Lower leg skin (tissue), 4 donors: ENCODE measurements around the gene POU4F3. TPM values are rescaled to one million over a fixed set of nuclear protein-coding genes. Genes with fewer than 3 reads are reported as not detected.

Experiments
- DNase-seq, 2 donors: peaks; one replicate each; pipeline ENCODE4 v3.0.0-alpha.2; 2019; ENCODE audit warnings: low spot score in 2 of 2
- H3K4me3 ChIP-seq: fragments of 200-600 bp; sonication (generic); 2 replicates; pipeline ENCODE4 v1.5.1; 2017; ENCODE audit warnings: mild to moderate bottlenecking, low read depth; ENCODE audit not compliant: poor library complexity, severe bottlenecking
- POLR2A ChIP-seq, 2 donors: fragments of 450-650 bp; IDR thresholded peaks; one replicate each; pipeline ENCODE4 v1.6.1; 2016 to 2017; ENCODE audit warnings: antibody characterized with exemption in 2 of 2, mild to moderate bottlenecking in 1 of 2, moderate library complexity in 1 of 2
- WGBS, 2 donors: methylation state at CpG; one replicate each; pipeline ENCODE4 v1.1.5; 2018; 5-methylcytosine and 5-hydroxymethylcytosine counted together
- intact Hi-C: fragments of 100-400 bp; cut with DNase I; formaldehyde crosslinking; loops from one replicate; pipeline ENCODE4 v1.15.0; 2023; ENCODE audit warnings: low total_unique reads
- total RNA-seq, 4 donors: library from RNA; depleted of rRNA; stranded (reverse); fragments of >200 nt; gene quantifications; one replicate each; pipeline ENCODE4 v1.1.0, GENCODE V29; 2016
- TF ChIP-seq, protein P1 (sequence below), 3 donors: fragments of 450-650 bp; IDR thresholded peaks; one replicate each; pipeline ENCODE4 v1.5.1; 2016; ENCODE audit warnings: antibody characterized with exemption in 3 of 3, mild to moderate bottlenecking in 3 of 3, moderate library complexity in 2 of 3

POU4F3 gene
- total RNA-seq, 4 donors from 2014 or later: 0.13 TPM; not detected in 3

- intact Hi-C loops: no loop called here
- WGBS, 2 donors: 41 to 49% methylated on average over 2 of the region's 2 CpGs
- TF ChIP-seq, protein P1, sequence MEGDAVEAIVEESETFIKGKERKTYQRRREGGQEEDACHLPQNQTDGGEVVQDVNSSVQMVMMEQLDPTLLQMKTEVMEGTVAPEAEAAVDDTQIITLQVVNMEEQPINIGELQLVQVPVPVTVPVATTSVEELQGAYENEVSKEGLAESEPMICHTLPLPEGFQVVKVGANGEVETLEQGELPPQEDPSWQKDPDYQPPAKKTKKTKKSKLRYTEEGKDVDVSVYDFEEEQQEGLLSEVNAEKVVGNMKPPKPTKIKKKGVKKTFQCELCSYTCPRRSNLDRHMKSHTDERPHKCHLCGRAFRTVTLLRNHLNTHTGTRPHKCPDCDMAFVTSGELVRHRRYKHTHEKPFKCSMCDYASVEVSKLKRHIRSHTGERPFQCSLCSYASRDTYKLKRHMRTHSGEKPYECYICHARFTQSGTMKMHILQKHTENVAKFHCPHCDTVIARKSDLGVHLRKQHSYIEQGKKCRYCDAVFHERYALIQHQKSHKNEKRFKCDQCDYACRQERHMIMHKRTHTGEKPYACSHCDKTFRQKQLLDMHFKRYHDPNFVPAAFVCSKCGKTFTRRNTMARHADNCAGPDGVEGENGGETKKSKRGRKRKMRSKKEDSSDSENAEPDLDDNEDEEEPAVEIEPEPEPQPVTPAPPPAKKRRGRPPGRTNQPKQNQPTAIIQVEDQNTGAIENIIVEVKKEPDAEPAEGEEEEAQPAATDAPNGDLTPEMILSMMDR (IDR thresholded peaks at IDR 0.05): no peak
- TF ChIP-seq POLR2A (IDR thresholded peaks at IDR 0.05): no peak
- no peak overlapping the region for H3K4me3 ChIP-seq
- DNase-seq: no peak
Measured at GRCh38 chr5:146365618-146366017, 27.0 kb downstream of the POU4F3 start.

GRCh38 chr5:146366904-146367303 is 28.3 kb downstream of the POU4F3 start:
- intact Hi-C loops: no loop called here
- H3K4me3 ChIP-seq: no peak overlapping the region
- 82 to 86% methylated on average over 1 of the region's 1 CpG for WGBS, 2 donors
- DNase-seq: no peak
- TF ChIP-seq, protein P1 (IDR thresholded peaks at IDR 0.05): no peak
- TF ChIP-seq POLR2A (IDR thresholded peaks at IDR 0.05): no peak

- 55 to 72% methylated on average over 2 of the region's 2 CpGs for WGBS, 2 donors
- intact Hi-C loops: no loop called here
- TF ChIP-seq, protein P1 (IDR thresholded peaks at IDR 0.05): no peak
- no peak for TF ChIP-seq POLR2A (IDR thresholded peaks at IDR 0.05)
- no peak overlapping the region for H3K4me3 ChIP-seq
- no peak for DNase-seq
Measured at GRCh38 chr5:146368137-146368536, 29.5 kb downstream of the POU4F3 start.

DNA sequence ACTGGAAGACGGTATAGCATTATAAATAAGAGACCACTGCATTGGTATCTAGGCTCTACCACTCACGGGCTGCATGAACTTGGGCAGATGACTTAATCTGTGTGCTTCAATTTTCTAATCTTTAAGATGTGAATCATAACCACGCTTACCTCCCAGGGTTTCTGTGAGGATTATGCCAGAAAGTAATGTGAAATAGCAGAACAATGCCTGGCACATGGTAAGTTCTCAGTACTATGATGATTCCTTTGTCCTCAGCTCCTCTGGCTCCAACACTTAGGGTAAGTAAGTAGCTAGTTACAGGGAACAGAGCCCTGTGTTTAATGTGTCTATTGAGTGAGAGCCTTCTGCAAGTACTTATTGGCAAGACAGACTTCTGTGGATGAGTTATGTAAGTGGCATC is 31.1 kb downstream of the POU4F3 start:
- H3K4me3 ChIP-seq: no peak overlapping the region
- TF ChIP-seq POLR2A (IDR thresholded peaks at IDR 0.05): no peak
- intact Hi-C loops: no loop called here
- no peak for DNase-seq
- 78 to 83% methylated on average over 3 of the region's 3 CpGs for WGBS, 2 donors

GRCh38 chr5:146376821-146377220 is 38.2 kb downstream of the POU4F3 start:
- H3K4me3 ChIP-seq: no peak overlapping the region
- intact Hi-C loops: no loop called here
- no peak for DNase-seq
- 70 to 85% methylated on average over 2 of the region's 2 CpGs for WGBS, 2 donors
- TF ChIP-seq, protein P1 (IDR thresholded peaks at IDR 0.05): no peak
- no peak for TF ChIP-seq POLR2A (IDR thresholded peaks at IDR 0.05)

DNA sequence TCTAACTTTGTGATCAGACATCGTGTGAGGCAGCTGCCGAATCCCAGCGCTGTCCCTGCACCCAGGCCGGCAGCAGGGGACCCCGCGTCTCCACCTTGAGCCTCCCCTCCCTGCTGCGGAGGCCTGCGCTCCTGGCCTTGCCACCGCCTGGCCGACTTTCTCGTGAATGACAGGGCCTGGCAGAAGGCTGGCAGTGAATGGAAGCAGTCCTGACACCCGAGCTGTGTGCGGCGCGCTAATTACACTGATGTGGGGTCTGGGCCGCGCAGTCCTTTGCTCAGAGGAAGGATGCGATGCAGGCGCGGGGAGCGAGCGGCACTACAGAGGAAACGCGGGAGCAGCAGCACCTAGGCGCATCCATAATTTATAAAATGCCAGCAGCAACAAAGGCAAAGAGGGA is 40.3 kb downstream of the POU4F3 start:
- H3K4me3 ChIP-seq: no peak overlapping the region
- intact Hi-C loops: no loop called here
- no peak for DNase-seq
- TF ChIP-seq, protein P1 (IDR thresholded peaks at IDR 0.05): no peak
- TF ChIP-seq POLR2A (IDR thresholded peaks at IDR 0.05): no peak
- WGBS, 2 donors: 31 to 39% methylated on average over 24 to 25 of the region's 25 CpGs
